Measurements from ENCODE around the gene METTL23.

GRCh38 chr17:76751416-76751993 is 24.9 kb downstream of the METTL23 start:
- TF ChIP-seq, protein P1, sequence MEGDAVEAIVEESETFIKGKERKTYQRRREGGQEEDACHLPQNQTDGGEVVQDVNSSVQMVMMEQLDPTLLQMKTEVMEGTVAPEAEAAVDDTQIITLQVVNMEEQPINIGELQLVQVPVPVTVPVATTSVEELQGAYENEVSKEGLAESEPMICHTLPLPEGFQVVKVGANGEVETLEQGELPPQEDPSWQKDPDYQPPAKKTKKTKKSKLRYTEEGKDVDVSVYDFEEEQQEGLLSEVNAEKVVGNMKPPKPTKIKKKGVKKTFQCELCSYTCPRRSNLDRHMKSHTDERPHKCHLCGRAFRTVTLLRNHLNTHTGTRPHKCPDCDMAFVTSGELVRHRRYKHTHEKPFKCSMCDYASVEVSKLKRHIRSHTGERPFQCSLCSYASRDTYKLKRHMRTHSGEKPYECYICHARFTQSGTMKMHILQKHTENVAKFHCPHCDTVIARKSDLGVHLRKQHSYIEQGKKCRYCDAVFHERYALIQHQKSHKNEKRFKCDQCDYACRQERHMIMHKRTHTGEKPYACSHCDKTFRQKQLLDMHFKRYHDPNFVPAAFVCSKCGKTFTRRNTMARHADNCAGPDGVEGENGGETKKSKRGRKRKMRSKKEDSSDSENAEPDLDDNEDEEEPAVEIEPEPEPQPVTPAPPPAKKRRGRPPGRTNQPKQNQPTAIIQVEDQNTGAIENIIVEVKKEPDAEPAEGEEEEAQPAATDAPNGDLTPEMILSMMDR (IDR thresholded peaks at IDR 0.05): no peak
- no peak for TF ChIP-seq POLR2A (IDR thresholded peaks at IDR 0.05)
